T follicular helper cell (primary cell): ENCODE measurements around the gene CCDC82.
"Not testable (repeated sequence)": the region's sequence is repeated elsewhere in the genome, so short reads cannot be mapped to it uniquely, and the experiment has no call there.

Experiments used
- DNase-seq: peaks from one replicate; pipeline ENCODE4 v3.0.0-alpha.2; 2020; ENCODE audit warnings: low read depth
- total RNA-seq, 2 experiments: gene quantifications; one replicate each; lab custom pipeline; 2026; lab: John Stamatoyannopoulos, UW

The CCDC82 gene
- 37.1 to 53.3 reads per million in 2 experiments for total RNA-seq

DNA sequence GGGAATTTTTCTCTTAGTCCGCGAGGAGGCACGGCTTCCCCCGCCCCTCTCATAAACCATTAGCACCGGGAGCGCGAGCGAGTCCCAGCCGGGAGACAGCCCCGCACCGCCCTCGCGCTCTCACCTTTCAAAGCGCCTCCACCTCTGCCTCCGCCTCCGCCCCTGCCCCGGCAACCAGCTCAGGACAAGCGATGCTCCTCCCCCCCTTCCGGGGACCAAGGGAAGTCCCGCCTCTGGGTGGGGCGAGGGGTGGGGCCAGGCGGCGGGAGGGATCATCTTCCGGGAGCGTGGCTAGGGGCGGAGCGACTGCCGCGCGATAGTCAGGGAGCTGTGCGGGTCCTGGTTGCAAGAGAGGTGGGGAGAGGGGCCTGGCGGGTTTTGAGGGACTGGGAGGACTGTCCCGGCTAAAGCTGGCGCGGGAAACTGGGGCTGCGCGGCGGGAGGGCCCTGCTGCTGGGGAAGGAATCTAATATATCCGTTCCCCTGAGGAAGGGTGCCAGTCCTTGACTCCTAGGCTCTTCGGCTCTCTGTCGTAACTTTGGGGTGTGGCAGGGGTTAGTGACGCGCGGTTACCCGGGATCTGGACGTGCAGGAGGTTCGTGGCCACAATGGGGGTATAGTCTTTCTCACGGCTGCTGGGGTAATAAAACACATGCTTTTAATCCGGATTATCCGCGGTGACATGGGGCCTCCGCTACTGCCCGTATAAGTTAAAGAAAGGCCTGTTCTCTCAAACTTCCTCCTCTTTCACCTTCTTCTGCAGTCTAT is at the start of gene CCDC82, which contains the start of gene JRKL:
Gene CCDC82 (minus strand): TSS at position 193 of the 768 bp plus-strand sequence. CDS start 5,165 bp downstream, outside the sequence.
Gene JRKL (plus strand): TSS at position 294 of the 768 bp plus-strand sequence. CDS start 637 bp downstream, outside the sequence.
- DNase-seq: peak; percentile 98

DNA sequence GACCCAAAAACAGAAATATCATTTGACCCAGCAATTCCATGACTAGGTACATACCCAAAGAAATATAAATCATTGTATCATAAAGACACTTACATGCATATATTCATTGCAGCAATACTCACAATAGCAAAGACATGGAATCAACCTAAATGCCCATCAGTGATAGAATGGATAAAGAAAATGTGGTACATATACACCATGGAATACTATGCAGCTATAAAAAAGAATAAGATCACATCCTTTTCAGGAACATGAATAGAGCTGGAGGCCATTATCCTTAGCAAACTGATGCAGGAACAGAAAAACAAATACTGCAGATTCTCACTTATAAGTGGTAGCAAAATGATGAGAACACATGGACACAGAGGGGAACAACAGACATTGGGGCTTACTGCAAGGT is 42.9 kb upstream of the CCDC82 start:
- not testable (repeated sequence) for DNase-seq

DNA sequence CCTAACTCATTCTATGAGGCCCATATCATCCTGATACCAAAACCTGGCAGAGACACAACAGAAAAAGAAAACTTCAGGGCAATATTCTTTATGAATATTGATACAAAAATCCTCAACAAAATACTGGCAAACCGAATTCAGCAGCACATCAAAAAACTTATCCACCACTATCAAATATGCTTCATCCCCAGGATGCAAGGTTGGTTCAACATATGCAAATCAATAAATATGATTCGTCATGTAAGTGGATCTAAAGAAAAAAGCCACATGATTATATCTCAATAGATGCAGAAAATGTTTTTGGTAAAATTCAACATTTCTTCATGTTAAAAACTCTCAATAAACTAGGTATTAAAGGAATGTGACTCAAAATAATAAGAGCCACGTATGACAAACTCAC is 41.0 kb upstream of the CCDC82 start:
- DNase-seq: no peak

DNA sequence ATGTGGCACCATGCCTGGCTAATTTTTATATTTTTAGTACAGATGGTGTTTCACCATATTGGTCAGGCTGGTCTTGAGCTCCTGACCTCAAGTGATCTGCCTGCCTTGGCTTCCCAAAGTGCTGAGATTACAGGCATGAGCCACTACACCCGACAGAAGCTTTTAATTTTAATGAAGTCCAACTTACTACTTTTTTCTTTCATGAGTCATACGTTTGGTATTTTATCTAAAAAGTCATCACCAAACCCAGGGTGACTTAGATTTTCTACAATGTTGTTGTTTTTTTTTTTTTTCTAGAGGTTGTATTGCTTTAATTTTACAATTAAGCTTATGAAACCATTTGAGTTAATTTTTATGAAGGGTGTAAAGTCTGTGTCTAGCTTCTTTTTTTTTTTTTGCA is 35.0 kb upstream of the CCDC82 start:
- DNase-seq: no peak

DNA sequence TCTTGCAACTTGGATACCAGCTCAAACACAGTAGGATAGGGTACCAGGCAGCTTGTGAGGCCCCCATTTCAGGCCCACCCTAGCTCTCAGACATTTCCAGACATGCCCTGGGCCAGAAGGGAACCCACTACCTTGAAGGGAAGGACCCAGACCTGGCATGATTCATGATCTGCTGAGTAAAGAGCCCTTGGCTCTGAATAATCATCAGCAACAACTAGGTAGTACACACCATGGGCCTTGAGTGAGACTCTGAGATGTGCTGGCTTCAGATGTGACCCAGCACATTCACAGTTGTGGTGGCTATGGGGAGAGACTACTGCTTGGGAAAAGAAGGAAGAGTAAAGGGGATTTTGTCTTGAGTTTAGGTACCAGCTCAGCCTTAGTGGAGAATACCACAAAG is 23.7 kb upstream of the CCDC82 start:
- no peak for DNase-seq

DNA sequence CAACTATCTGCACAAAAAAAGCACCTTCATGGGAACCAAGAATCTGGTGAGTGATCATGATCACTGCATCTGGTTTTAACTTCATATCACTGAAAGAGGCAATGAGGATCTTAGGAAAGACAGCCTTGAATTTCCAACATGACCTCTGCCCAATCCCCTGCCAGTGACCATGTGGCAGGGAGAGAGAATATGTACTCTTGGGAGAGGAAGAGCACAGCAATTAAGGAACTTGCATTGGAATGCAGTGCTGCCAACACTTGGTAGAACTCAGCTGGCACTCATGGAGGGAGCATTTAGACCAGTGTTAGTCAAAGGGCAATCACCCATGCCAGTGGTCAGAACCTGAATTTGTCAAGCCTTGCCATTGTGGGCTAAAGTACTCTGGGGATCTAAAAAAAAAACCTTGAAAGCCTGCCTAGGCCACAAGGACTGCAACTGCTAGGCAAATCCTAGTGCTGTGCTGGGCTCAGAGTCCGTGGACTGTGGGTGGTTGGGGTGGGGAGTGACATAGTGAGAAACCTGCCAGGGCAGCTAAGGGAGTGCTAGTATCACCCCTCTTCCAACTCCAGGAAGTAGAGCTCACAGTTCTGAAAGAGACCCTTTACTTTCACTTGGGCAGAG is 23.2 kb upstream of the CCDC82 start:
- DNase-seq: no peak

DNA sequence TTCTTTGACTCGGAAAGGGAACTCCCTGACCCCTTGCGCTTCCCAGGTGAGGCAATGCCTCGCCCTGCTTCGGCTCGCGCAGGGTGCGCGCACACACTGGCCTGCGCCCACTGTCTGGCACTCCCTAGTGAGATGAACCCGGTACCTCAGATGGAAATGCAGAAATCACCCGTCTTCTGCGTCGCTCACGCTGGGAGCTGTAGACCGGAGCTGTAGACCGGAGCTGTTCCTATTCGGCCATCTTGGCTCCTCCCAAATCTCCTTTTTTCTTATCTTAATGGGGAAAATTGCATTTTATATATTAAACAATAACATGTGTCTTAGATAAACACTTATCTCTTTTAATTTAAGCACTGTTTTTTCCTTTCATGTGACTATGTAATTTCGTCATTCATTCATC is 21.7 kb upstream of the CCDC82 start:
- DNase-seq: not testable (repeated sequence)

DNA sequence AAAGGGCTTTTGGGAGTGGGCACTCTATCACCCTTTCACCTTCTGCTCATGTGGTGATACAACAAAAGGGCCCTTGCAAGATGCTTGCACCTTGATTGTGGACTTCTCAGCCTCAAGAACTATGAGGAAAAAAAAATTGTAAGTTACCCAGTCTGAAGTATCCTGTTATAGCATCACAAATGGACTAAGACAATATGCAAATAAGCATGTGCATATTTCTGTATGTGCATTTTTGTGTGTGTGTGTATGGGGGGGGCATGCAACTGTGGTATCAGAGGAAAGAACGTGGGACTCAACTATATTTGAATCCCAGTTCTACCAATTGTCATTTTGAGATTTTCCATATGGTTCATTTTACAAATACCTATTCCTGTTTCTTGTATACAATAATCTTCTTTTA is 11.0 kb upstream of the CCDC82 start:
- no peak for DNase-seq

DNA sequence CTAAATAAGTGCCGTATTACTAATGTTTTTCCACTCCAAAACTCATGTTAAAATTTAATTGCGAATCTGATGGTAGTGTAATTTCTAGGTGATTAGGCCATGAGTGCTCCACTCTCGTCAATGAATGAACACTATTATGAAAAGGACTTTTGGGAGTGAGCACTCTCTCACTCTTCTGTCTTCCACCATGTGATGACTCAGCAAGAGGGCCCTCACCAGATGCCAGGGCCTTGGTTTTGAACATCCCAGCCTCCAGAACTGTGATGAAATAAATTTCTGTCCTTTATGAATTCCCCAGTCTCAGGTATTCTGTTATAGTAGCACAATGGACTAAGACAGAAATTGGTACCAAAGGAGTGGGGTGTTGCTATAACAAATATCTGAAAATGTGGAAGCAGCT is 8.2 kb upstream of the CCDC82 start:
- no peak for DNase-seq

DNA sequence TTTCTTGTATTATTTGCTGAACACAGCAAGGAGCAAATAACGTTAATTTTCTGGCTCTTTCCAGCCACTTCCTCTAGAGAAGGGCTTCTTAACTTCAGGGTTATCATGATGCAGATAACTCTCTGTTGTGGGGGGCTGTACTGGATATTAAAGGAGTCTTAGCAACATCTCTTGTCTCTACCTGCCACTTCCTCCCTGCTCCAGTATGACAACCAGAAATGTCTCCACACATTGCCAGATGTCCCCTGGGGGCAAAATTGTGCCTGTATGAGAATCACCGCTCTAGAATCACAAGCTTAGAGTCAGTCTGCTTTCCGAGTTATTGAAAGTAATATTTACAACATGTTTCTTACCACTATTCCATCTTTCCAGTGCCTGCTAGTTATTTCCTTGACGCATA is 6.9 kb upstream of the CCDC82 start:
- no peak for DNase-seq

DNA sequence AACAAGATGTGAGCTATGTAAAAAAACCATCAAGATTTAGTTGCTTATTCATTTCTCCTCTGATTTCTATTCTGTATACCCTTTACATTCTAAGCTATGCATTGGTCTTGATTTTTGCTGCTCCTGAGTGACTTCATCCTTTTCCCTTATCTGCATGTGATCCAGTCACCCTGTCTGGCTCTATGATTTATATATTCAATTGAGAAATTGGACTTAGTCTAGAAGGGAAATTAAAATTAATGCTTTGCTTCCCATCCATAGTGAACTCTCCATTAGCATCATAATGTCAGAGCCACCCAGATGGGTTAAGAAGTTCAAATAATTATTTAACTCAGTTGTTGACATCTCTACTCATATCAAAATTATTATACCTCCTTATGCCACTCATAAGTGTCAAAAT is 5.1 kb upstream of the CCDC82 start:
- no peak for DNase-seq

DNA sequence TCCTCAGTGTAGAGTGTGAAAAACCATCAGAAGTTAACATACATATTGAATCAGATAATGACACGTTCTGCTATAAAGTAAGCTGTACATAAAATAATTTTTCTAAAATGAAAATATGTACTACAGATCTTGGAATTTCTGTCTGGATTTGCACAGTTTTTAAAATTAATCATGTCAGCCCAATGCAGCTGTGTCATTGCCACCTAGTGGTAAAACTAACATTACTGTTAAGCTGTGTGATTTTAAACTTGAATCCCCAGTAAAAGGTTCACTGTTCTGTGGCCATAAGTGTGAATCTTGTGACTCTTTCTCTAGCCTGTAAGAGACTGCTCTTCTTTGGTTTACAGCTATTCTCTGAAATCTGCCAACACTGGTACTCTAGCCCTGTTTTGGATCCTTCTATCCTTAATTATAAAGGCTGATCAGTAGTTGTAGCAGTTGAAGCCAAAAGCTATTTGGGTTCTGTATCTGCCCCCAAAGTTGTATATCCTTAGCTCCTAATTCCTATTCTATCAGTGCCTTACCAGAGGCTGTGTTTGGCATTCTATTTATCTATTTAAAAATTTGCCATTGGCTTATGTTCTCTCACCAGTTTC is 4.1 kb upstream of the CCDC82 start:
- DNase-seq: no peak

DNA sequence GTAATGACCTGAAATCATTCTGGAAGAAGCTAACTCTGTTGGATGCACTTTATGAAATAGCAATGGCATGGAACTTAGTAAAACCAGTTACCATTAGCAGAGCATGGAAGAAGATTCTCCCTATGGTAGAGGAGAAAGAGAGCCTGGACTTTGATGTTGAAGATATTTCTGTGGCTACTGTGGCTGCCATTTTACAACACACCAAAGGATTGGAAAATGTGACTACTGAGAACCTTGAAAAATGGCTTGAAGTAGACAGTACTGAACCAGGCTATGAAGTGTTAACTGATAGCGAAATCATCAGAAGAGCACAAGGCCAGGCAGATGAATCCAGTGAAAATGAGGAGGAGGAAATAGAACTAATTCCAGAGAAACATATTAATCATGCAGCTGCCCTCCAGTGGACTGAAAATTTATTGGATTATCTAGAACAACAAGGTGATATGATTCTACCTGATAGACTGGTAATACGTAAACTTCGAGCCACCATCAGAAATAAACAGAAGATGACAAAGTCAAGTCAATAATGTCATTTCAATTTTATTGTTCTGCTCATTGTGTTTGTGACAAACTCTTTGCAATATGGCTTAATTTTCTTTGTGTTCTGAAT is 2.1 kb upstream of the CCDC82 start:
- no peak for DNase-seq

DNA sequence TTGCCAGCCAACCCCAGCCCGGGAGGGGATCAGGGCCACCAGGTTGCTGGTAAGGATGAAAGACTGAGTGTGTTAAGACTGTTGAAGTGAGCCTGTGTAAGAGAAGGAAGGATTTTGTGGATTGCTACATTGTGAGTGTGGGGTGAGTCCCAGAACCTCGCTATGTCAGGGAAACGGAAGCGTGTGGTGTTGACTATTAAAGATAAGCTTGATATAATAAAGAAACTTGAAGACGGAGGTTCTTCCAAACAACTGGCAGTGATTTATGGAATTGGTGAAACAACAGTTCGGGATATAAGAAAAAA is 728 bp upstream of the CCDC82 start:
- DNase-seq: no peak

DNA sequence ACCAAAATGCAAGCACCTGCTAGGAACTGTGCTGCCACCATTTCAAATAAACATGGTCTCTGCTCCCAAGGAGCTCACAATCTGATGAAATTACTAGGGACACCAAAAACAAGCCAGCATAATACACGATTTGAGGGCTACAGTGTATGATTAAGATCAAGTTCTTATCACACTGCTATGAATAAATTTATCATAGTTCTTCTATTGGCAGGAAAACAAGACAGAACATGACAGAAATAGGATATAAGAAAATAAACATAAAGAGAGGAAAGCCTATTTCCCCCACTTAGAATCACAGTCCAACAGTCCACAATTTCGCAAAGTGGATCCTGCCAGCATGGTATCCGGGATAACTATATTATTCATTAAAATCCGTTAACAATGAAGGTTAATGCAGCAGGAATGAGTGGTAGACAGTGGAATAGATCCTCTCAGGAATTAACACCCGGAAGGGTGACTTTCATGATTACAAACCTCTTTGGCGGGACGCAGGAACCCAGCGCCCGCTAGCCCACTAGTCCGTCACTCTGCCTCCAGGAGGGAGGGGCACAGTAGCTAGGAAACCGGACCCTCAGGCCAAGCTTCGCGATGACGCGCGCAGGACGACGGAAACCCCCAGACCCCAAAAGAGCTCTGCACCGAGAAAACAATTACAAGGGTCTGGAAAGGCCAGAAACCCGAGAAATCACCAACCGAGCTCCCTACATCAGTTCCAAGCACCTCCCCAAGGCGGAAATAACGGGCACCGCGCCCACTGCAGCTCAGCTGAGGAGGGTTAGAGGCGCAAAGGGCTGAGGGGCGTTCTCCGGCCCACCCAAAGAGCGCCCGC is 607 bp downstream of the CCDC82 start:
- DNase-seq: no peak

DNA sequence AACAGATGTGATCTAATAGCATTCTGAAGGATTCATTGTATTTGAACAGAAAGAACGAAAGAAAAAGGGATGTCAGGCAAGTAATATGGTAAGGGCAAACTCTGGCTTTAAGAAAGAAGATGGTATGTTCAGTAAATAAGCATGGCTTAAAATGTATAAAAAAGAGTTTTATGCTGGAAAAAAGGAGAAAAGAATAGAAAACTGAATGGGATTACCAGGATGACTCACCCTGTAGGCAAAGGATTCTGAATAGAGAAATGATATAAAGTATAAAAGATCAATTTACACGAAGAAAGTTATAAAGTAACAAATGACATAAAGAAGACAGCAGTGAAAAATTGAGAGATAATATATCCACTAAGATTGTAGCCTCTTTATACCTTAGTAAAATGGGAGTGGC is 4.5 kb downstream of the CCDC82 start:
- DNase-seq: no peak

DNA sequence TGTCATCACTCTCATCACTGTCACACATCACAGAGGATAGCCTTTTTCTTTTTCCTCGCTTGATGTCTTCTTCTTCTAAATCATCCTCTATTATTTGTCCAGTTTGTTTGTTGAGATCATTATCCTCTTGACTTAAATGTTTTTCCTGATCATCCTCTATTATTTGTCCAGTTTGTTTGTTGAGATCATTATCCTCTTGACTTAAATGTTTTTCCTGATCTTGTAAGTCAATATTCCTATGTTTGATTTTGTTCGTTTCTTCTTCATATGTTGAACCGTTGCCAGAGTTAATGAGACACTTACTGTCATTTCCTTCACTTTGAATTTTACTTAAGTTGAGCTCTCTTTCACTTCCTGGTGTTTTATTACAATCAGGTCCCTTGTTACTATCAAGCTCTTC is 5.6 kb downstream of the CCDC82 start:
- DNase-seq: no peak

DNA sequence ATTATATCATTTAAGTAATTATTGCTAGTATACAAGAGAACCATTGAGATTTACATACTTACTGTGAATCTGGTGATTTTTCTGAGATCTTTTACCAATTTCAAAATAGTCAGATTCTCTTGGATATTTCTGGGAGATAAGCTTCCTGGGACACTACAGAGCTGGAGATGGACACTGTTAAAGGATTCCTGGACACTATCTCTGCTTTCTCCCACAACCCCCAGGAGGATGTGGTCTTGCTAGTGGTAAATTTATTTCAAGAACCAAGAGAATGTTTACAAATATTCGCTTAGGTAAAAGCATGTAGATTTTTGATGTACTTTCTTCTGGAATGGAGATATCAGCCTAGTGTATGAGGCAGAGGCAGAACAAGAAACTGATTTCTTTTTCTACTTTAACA is 12.9 kb downstream of the CCDC82 start:
- no peak for DNase-seq

DNA sequence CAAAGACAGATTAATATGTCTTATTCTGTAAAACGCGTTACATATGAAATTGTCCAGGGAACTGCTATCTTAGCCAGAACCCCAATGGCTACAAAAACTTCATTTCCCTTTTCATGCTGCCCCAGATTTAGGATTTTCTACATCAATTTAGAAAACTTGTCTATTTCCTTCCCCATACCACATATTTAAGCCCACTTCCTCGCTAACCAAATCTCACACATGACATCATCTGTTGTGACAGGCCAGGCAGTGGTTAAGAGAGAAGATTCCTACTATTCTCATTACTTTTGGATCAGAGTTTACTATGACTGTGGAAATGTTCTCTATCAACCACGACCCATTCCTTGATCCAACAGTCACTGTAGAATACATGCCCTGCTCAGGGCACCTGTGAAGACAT is 15.9 kb downstream of the CCDC82 start:
- no peak for DNase-seq

DNA sequence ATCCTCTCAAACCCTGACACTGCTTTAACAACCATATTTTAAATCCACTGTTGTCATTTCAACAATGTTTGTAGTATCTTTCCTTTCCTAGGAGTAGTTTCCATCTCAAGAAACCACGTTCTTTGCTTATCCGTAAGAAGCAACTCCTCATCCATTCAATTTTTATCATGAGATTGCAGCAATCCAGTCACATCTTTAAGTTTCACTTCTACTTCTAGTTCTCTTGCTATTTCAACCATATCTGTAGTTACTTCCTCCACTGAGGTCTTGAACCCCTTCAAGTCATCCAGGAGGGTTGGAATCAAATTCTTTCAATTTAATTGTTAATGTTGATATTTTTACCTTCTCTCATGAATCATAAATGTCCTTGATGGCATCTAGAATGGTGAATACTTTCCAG is 22.4 kb downstream of the CCDC82 start:
- no peak for DNase-seq

DNA sequence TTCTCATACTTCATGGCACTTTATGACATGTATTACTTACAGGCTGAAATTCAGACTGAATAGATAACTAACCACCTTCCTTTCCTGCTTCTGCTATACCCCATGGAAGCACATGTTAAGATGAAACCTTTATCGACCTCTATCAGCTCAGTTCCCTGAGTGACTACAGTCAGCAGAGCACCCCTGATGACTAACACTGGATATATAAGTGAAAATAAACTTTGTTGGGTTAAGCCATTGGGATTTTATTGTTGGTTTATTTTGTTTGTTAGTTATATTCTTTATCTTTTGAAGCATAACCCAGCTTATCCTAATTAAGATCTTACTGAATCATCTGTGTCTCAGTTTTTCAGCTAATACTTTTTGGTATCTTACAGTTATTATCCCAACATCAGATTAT is 23.7 kb downstream of the CCDC82 start:
- DNase-seq: no peak

DNA sequence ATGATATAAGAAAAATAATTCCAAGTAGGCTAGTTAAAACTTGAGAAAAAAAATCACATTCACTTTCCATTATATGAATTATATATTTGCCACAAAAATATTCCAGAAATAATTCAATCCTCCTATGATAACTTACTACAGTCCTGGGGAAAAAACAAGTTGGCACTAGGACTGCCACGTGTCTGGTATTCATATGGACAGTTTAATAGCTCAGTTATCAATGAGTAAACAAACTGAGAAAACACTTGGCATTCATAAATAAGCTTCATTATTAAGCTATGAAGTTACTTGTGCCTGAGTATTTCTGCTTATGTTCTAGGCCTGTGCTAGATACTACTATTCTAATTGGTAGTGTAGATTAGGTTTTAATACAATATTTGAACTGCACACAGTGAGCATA is 24.2 kb downstream of the CCDC82 start:
- no peak for DNase-seq
